Parathyroid adenoma (tissue), 2 donors: Measurements from ENCODE around the gene SDR39U1.

ENCODE experiments used
- H2AFZ ChIP-seq: fragments of 300-600 bp; sonication (generic); one replicate; pipeline ENCODE4 v1.7.0; 2017; ENCODE audit warnings: antibody characterized with exemption, mild to moderate bottlenecking
- H3K27ac ChIP-seq: fragments of 300-600 bp; sonication (generic); one replicate; pipeline ENCODE4 v1.7.0; 2017
- H3K27me3 ChIP-seq: fragments of 300-600 bp; sonication (generic); one replicate; pipeline ENCODE4 v1.7.0; 2017; ENCODE audit warnings: low read length; ENCODE audit not compliant: control insufficient read depth, insufficient read depth
- H3K36me3 ChIP-seq: fragments of 300-600 bp; sonication (generic); one replicate; pipeline ENCODE4 v1.7.0; 2017; ENCODE audit warnings: low read length; ENCODE audit not compliant: control insufficient read depth, insufficient read depth
- H3K4me1 ChIP-seq: fragments of 300-600 bp; sonication (generic); one replicate; pipeline ENCODE4 v1.7.0; 2017; ENCODE audit warnings: control low read depth
- H3K4me2 ChIP-seq: fragments of 300-600 bp; sonication (generic); one replicate; pipeline ENCODE4 v1.7.0; 2017; ENCODE audit warnings: low read length
- H3K4me3 ChIP-seq: fragments of 300-600 bp; sonication (generic); one replicate; pipeline ENCODE4 v1.7.0; 2017; ENCODE audit warnings: low read depth, low read length
- H3K79me2 ChIP-seq: fragments of 300-600 bp; sonication (generic); one replicate; pipeline ENCODE4 v1.7.0; 2017; ENCODE audit warnings: control low read depth
- H3K9ac ChIP-seq: fragments of 300-600 bp; sonication (generic); one replicate; pipeline ENCODE4 v1.7.0; 2017; ENCODE audit warnings: mild to moderate bottlenecking
- H3K9me3 ChIP-seq: fragments of 300-600 bp; sonication (generic); one replicate; pipeline ENCODE4 v1.7.0; 2017; ENCODE audit warnings: low read length; ENCODE audit not compliant: control insufficient read depth
- TF ChIP-seq, protein P1 (sequence below): fragments of 300-600 bp; sonication (generic); IDR thresholded peaks from one replicate; pipeline ENCODE4 v1.7.0; 2017; ENCODE audit warnings: antibody characterized with exemption, mild to moderate bottlenecking
- donor health status: primary hyperparathyroidism.

Gene SDR39U1

DNA sequence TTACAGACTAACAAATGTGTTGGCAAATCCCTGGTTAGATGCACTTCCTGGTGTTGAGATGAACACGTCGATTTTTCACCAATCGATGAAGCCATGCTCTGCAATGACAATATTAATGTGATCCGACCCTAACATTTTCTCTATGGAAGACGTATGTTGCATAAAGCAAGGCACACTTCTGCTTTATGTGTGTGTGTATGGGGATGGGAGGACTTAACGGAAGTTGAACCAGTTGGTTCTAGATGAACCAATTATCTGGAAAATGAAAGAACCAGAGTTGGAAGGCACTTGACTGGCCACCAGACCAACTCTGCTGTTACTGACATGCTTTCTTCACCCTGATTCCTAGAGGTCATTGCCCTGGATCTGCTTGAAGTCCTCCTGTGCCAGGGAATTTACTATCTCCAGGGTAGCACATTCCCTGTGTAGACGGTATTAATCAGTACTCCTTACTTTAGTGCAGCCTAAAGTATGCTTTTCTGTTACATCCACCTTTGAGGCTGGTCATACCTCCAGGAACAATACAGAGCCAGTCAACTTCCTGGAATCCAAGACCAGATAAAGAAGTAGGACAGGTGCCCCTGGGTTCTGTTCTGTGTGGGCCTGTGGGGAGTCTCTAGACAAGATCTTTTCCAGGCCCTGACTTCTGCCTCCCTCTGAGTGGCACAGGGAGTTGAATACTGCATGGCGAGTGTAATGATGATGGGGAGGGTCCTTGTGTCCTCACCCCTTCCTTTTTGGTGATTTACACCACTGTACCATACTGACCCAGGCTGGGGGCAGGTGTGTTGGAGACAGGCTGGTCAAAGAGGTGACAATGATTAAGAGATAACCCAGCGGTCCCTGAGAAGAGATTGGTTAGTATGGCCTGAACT is 4.1 kb downstream of the SDR39U1 start:
- no peaks in the 10 kb centered on the region for H3K36me3 ChIP-seq
- H3K4me2 ChIP-seq: no peak overlapping the region
- no peak overlapping the region for H3K4me3 ChIP-seq
- H3K9ac ChIP-seq: no peak overlapping the region
- no peaks in the 10 kb centered on the region for H3K9me3 ChIP-seq
- peaks cover 8% of the 10 kb centered on the region for H3K4me1 ChIP-seq
- H2AFZ ChIP-seq: no peak overlapping the region
- TF ChIP-seq, protein P1, sequence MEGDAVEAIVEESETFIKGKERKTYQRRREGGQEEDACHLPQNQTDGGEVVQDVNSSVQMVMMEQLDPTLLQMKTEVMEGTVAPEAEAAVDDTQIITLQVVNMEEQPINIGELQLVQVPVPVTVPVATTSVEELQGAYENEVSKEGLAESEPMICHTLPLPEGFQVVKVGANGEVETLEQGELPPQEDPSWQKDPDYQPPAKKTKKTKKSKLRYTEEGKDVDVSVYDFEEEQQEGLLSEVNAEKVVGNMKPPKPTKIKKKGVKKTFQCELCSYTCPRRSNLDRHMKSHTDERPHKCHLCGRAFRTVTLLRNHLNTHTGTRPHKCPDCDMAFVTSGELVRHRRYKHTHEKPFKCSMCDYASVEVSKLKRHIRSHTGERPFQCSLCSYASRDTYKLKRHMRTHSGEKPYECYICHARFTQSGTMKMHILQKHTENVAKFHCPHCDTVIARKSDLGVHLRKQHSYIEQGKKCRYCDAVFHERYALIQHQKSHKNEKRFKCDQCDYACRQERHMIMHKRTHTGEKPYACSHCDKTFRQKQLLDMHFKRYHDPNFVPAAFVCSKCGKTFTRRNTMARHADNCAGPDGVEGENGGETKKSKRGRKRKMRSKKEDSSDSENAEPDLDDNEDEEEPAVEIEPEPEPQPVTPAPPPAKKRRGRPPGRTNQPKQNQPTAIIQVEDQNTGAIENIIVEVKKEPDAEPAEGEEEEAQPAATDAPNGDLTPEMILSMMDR: no peak
- H3K27ac ChIP-seq: no peak overlapping the region
- H3K79me2 ChIP-seq: no peaks in the 10 kb centered on the region
- H3K27me3 ChIP-seq: no peaks in the 10 kb centered on the region

DNA sequence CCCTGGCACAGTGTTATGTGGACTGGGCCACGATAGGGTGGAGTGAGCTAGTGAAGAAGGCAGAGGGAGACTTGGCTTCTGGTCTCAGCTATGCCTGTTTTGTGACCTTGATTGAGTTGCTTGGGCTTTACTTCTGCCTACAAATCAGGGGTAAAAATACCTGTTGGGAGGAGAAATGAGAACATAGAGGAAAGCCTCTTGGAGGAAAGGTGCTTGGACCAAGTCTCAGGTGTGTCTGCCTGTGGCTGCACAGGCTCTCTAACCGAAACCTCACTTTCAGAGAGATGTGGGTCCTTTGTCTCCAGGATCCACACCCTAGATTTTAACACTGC is 4.9 kb downstream of the SDR39U1 start:
- H3K79me2 ChIP-seq: no peaks in the 10 kb centered on the region
- H2AFZ ChIP-seq: no peak overlapping the region
- no peaks in the 10 kb centered on the region for H3K27me3 ChIP-seq
- H3K27ac ChIP-seq: peak overlapping the region; percentile 45
- no peak overlapping the region for H3K4me2 ChIP-seq
- no peaks in the 10 kb centered on the region for H3K9me3 ChIP-seq
- no peak overlapping the region for H3K9ac ChIP-seq
- TF ChIP-seq, protein P1: no peak
- H3K4me3 ChIP-seq: no peak overlapping the region
- no peaks in the 10 kb centered on the region for H3K36me3 ChIP-seq
- peaks cover 8% of the 10 kb centered on the region for H3K4me1 ChIP-seq

DNA sequence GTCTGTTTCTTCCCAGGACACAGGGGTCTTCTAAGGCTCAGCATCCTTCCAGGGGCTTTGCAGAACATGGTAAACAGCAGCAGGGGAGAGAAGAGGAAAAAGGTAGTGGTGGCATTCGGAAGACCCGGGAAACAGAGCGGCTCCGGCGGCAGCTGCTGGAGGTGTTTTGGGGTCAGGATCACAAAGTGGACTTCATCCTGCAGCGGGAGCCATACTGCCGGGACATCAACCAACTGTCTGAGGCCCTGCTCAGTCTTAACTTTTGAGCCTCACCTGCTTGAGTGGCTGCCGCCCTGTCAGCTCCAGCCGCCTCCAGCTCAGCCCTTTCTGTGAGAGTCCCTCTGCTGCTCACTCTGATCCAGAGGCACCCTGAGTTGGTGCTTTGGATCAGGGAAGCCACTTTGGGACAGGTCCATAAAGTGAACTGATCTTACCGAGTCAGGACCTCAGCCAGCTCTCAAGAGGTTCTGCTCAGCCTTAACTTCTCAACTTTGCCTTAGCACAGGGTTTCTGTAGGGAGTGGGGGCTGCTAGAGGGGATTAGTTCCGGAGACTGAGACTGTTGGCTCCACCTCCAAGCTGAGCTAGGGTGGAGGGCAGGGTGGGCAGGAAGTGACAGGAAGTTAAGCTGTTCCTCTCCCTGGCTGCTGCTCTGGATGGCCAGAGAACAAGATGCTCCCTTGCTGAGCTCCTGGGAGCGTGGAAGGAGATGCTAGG is 5.4 kb downstream of the SDR39U1 start:
- TF ChIP-seq, protein P1: no peak
- Histone ChIP-seq H3K4me2 (no peak overlapping the region), H3K9me3 (no peaks in the 10 kb centered on the region), H3K79me2 (no peaks in the 10 kb centered on the region), H3K4me1 (peaks cover 8% of the 10 kb centered on the region), H3K9ac (no peak overlapping the region), H3K36me3 (no peaks in the 10 kb centered on the region), H3K27me3 (no peaks in the 10 kb centered on the region), H3K27ac (peak overlapping the region; percentile 45), H3K4me3 (no peak overlapping the region), H2AFZ (no peak overlapping the region)

DNA sequence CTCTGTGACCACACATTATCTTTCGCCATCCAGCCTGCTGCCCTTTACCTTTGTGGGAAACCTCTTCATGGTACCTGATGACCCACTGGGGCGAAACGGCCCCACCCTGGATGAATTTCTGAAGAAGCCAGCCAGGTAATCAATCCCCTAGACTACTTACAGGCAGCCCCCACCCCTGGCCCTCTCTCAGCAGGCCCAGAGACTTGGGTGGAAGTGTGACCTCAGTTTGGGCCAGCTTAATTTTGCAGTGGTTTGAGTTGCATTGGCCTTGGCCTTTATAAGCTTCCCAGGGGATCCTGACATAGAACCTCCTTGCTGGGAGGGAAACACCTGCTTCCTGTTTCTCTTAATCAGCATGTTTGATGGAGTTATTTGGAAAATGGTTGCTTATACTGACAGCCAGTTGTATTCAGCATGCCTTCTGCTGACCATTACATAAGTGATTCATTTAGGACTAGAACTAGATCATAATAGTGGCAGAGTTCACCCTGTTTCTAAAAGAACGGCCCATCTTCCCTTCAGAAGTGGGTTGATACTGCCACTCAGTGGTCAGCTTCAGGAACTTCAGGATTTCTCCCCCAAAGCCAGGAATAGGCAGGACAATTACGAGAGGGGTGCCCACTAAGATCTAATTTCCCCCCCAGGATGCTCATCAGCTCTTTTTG is 6.1 kb downstream of the SDR39U1 start:
- Histone ChIP-seq H3K36me3 (no peaks in the 10 kb centered on the region), H3K79me2 (no peaks in the 10 kb centered on the region), H3K9ac (no peak overlapping the region), H3K4me3 (no peak overlapping the region), H3K27ac (peak overlapping the region; percentile 45), H3K4me1 (peaks cover 8% of the 10 kb centered on the region), H3K27me3 (no peaks in the 10 kb centered on the region), H2AFZ (no peak overlapping the region), H3K4me2 (no peak overlapping the region), H3K9me3 (no peaks in the 10 kb centered on the region)
- TF ChIP-seq, protein P1: peak; percentile 87
